ENCODE results near the gene CLDN25.
"Not testable (repeated sequence)": the region's sequence is repeated elsewhere in the genome, so short reads cannot be mapped to it uniquely, and the experiment has no call there.

Gene CLDN25

GRCh38 chr11:113781682-113782081, 2.1 kb downstream of the CLDN25 start:
- no peak for TF ChIP-seq CTCF (IDR thresholded peaks at IDR 0.05; ENCODE audit: borderline replicate concordance, control extremely low read depth, extremely low read depth, insufficient read depth, missing control alignments)
- DNase-seq (ENCODE audit: low spot score) = no peak

GRCh38 chr11:113782134-113782533, 2.5 kb downstream of the CLDN25 start:
- in situ Hi-C loops (cut with MboI; ENCODE audit: low sequenced_read_pairs, unreplicated experiment) = no loop called here
- no peak for TF ChIP-seq CTCF (IDR thresholded peaks at IDR 0.05; ENCODE audit: borderline replicate concordance, control extremely low read depth, extremely low read depth, insufficient read depth, missing control alignments)
- DNase-seq (ENCODE audit: low spot score) = no peak

More at GRCh38 chr11:113781682-113782081, 2.1 kb downstream of the CLDN25 start:
- in situ Hi-C loops (cut with MboI; ENCODE audit: low sequenced_read_pairs, unreplicated experiment) = no loop called here

DNA sequence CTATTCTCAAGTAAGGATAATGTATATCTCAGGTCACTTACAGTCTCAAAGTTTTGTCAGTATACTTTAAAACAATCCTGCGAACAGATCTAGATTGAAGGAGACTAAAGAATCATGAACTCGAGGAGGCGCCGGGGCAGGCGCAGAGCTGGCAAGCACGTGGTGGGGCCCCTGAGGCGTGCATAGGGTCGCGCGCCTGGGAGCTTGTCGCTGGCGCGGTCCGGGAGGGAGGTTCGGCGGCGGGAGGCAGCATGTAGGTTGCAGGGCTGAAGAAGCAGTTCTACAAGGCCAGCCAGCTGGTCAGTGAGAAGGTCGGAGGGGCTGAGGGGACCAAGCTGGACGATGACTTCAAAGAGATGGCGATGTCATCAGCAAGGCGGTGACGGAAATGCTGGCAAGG, 9.4 kb downstream of the CLDN25 start:
- DNase-seq (ENCODE audit: low spot score); in situ Hi-C loops (cut with MboI; ENCODE audit: low sequenced_read_pairs, unreplicated experiment): not testable (repeated sequence)

DNA sequence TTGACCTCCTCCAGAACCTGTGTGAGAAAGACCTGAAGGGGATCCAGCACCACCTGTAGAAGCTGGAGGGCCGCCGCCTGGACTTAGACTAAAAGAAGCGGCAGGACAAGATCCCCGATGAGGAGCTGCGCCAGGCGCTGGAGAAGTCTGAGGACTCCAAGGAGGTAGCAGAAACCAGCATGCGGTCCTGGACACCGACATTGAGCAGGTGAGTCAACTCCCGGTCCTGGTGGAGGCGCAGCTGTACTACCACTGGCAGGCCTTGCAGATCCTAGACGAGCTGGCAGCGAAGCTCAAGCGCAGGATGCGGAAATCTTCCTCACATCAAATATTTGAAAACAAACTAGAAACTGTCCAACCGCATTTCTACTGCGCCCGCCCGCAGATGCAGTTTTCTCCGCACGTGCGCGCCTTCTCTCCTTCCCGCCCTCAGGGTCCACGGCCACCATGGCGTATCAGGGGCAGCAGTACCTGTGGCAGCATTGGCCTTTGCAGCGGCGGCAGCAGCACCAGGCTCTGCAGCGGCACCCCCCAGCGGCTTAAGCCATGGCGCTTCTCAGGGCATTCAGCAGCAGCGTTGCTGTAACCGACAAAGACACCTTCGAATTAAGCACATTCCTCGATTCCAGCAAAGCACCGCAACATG, 10.2 kb downstream of the CLDN25 start:
- in situ Hi-C loops (cut with MboI; ENCODE audit: low sequenced_read_pairs, unreplicated experiment) = no loop called here
- DNase-seq (ENCODE audit: low spot score) = no peak

GRCh38 chr11:113796663-113797259, 17.2 kb downstream of the CLDN25 start:
- DNase-seq (ENCODE audit: low spot score) = peak; percentile 54
- in situ Hi-C loops (cut with MboI; ENCODE audit: low sequenced_read_pairs, unreplicated experiment) = no loop called here
- peak; percentile 37 for TF ChIP-seq CTCF (IDR thresholded peaks at IDR 0.05; ENCODE audit: borderline replicate concordance, control extremely low read depth, extremely low read depth, insufficient read depth, missing control alignments)

More for the DNA sequence above, 10.2 kb downstream of the CLDN25 start:
- no peak for TF ChIP-seq CTCF (IDR thresholded peaks at IDR 0.05; ENCODE audit: borderline replicate concordance, control extremely low read depth, extremely low read depth, insufficient read depth, missing control alignments)

DNA sequence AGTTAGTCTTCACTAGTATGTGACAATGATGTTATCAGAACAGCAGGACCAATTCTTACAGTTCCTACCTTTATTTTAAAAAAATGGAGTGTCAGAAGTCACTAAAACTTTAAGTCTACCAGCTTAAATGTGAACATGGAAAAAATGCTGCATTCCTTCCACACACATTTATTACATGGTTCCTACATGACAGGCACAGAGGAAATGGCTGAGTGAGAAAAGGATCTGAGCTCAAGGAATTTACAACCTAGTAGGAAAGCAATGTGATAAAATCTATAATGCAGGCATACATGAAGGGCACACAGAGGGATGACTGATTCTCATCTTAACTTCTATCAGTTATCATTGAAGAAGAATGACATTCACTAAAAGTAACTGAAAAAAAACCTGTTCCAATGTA, 23.0 kb downstream of the CLDN25 start:
- no peak for DNase-seq (ENCODE audit: low spot score)
- in situ Hi-C loops (cut with MboI; ENCODE audit: low sequenced_read_pairs, unreplicated experiment) = no loop called here
- TF ChIP-seq CTCF (IDR thresholded peaks at IDR 0.05; ENCODE audit: borderline replicate concordance, control extremely low read depth, extremely low read depth, insufficient read depth, missing control alignments) = no peak

DNA sequence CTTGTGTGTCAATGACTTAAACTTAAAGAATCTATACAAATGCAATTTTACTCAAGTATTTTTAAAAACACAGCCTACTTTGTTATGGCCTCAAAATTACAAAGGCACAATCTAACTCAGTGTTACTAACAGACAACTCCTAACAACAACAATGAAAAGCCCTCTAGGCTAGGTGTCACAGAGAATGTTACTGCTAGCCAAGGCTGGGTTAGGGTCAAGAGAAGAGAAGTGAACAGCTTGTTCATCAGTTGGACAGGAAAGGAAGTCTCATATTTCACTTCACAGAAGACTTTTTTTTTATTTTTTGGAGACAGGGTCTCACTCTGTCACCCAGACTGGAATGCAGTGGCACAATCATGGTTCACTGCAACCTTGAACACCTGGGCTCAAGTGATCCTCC, 26.0 kb downstream of the CLDN25 start:
- no peak for DNase-seq (ENCODE audit: low spot score)
- TF ChIP-seq CTCF (IDR thresholded peaks at IDR 0.05; ENCODE audit: borderline replicate concordance, control extremely low read depth, extremely low read depth, insufficient read depth, missing control alignments) = no peak
- in situ Hi-C loops (cut with MboI; ENCODE audit: low sequenced_read_pairs, unreplicated experiment) = no loop called here
